MM.1S (cell line): ENCODE results near the gene NRGN.
A peak's percentile ranks its signal among the peaks of the same experiment; 100 is the strongest.

Experiments
- DNase-seq: peaks from one replicate; pipeline ENCODE4 v3.0.0-alpha.2; 2015
- H2AFZ ChIP-seq: fragments of 300-600 bp; sonication (generic); 2 replicates; pipeline ENCODE4 v1.6.0; 2016; ENCODE audit warnings: antibody characterized with exemption, low read length
- H3F3A ChIP-seq: fragments of 300-600 bp; sonication (generic); 2 replicates; pipeline ENCODE4 v1.6.1; 2016; ENCODE audit warnings: mild to moderate bottlenecking, antibody characterized with exemption, low read length, moderate library complexity, mixed read lengths; ENCODE audit not compliant: insufficient read depth
- H3K27ac ChIP-seq: fragments of 300-600 bp; sonication (generic); 2 replicates; pipeline ENCODE4 v1.5.1; 2016; ENCODE audit warnings: mild to moderate bottlenecking, low read length
- H3K27me3 ChIP-seq: fragments of 300-600 bp; sonication (generic); replicated peaks from 2 replicates; pipeline ENCODE4 v1.6.0; 2016; ENCODE audit warnings: low read length; ENCODE audit not compliant: insufficient read depth
- H3K36me3 ChIP-seq: fragments of 300-600 bp; sonication (generic); replicated peaks from 2 replicates; pipeline ENCODE4 v1.6.1; 2016; ENCODE audit warnings: mild to moderate bottlenecking, low read length, mixed read lengths; ENCODE audit not compliant: insufficient read depth
- H3K4me1 ChIP-seq: fragments of 300-600 bp; sonication (generic); 2 replicates; pipeline ENCODE4 v1.6.1; 2016; ENCODE audit warnings: low read length, mixed read lengths
- H3K4me2 ChIP-seq: fragments of 300-600 bp; sonication (generic); 2 replicates; pipeline ENCODE4 v1.6.0; 2016; ENCODE audit warnings: low read depth, low read length
- H3K4me3 ChIP-seq: fragments of 300-600 bp; sonication (generic); 2 replicates; pipeline ENCODE4 v1.5.1; 2016; ENCODE audit warnings: low read length, mixed read lengths
- H3K79me2 ChIP-seq: fragments of 300-600 bp; sonication (generic); 2 replicates; pipeline ENCODE4 v1.6.1; 2016; ENCODE audit warnings: mixed run types, low read length, mixed read lengths
- H3K9ac ChIP-seq: fragments of 300-600 bp; sonication (generic); 2 replicates; pipeline ENCODE4 v1.6.1; 2016; ENCODE audit warnings: low read length, mixed read lengths
- H3K9me2 ChIP-seq: fragments of 300-600 bp; sonication (generic); replicated peaks from 2 replicates; pipeline ENCODE4 v1.6.1; 2016; ENCODE audit warnings: mild to moderate bottlenecking, low read length, mixed read lengths; ENCODE audit not compliant: insufficient read depth
- H3K9me3 ChIP-seq: fragments of 300-600 bp; sonication (generic); replicated peaks from 2 replicates; pipeline ENCODE4 v1.6.1; 2016; ENCODE audit warnings: mild to moderate bottlenecking, low read length, mixed read lengths; ENCODE audit not compliant: insufficient read depth
- H4K20me1 ChIP-seq: fragments of 300-600 bp; sonication (generic); 2 replicates; pipeline ENCODE4 v1.6.1; 2016; ENCODE audit warnings: mild to moderate bottlenecking, low read length, moderate library complexity, mixed read lengths; ENCODE audit not compliant: insufficient read depth
- CTCF ChIP-seq: fragments of 300-600 bp; sonication (generic); IDR thresholded peaks from 2 replicates; pipeline ENCODE4 v1.5.1; 2016; ENCODE audit warnings: antibody characterized with exemption, low read length, mixed read lengths
- EZH2 ChIP-seq: fragments of 300-600 bp; sonication (generic); optimal IDR thresholded peaks from 2 replicates; pipeline ENCODE3; 2017; ENCODE audit warnings: low read depth, mild to moderate bottlenecking, antibody characterized with exemption, low read length, mixed read lengths
- EZH2phosphoT487 ChIP-seq: fragments of 300-600 bp; sonication (generic); IDR thresholded peaks from 2 replicates; pipeline ENCODE4 v1.6.1; 2018; ENCODE audit warnings: antibody characterized with exemption, low read length

Gene NRGN

GRCh38 chr11:124736736-124737135 is 3.0 kb upstream of the NRGN start:
- Histone ChIP-seq H3K4me2 (no peak overlapping the region), H3K9ac (no peak overlapping the region), H3K27me3 (no peaks in the 10 kb centered on the region)

DNA sequence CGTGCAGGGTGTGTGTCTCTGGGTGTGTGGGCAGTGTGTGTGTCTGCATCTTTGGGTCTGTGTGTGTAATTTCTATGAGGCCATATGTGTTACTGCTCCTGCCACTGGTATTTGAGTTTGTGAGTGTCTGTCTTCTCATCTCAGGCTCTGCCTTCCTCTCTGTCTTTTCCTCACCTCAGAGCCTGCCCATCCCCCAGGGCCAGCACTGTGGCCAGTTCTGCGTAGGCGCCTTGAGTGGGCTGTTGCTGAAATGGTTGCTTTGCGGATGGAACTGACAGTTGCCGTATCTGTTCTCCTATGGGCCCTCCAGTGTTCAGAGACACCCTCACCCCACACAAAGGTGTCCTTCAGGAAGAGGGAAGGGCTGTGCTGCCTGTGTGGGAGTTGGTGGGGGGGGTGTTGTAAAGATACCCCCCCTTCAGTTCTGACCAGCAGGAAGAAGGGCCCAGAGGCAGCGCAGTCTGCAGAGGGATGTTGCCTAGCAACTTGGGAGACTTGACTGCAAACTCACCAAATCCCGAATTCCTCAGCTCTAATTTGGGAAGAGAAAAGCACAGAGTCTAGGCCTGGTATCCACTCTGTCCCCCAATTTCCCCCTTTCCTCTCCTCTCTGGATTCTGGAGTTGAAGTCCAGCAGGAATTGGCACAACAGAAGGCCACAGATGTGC is 2.0 kb upstream of the NRGN start:
- no peaks in the 10 kb centered on the region for H3K9me3 ChIP-seq
- H3K4me2 ChIP-seq, result no peak overlapping the region
- no peaks in the 10 kb centered on the region for H4K20me1 ChIP-seq
- no peak overlapping the region for H3K4me3 ChIP-seq
- no peaks in the 10 kb centered on the region for H3K36me3 ChIP-seq
- H3K27me3 ChIP-seq, result no peaks in the 10 kb centered on the region
- H2AFZ ChIP-seq, result no peak overlapping the region
- peaks cover 9% of the 10 kb centered on the region; the same call in 1 of the 2 replicates for H3K4me1 ChIP-seq
- no peak for DNase-seq
- H3K9ac ChIP-seq, result no peak overlapping the region
- TF ChIP-seq EZH2 (no peak), CTCF (no peak), EZH2phosphoT487 (no peak)
- H3K79me2 ChIP-seq, result no peaks in the 10 kb centered on the region
- H3K9me2 ChIP-seq, result no peaks in the 10 kb centered on the region
- H3F3A ChIP-seq, result no peaks in the 10 kb centered on the region
- no peak overlapping the region for H3K27ac ChIP-seq

More at GRCh38 chr11:124736736-124737135, 3.0 kb upstream of the NRGN start:
- Histone ChIP-seq H3F3A (no peaks in the 10 kb centered on the region), H2AFZ (no peak overlapping the region; the same call in 1 of the 2 replicates), H3K4me3 (no peak overlapping the region), H3K79me2 (no peaks in the 10 kb centered on the region), H3K9me2 (no peaks in the 10 kb centered on the region), H3K9me3 (no peaks in the 10 kb centered on the region), H4K20me1 (no peaks in the 10 kb centered on the region), H3K27ac (no peak overlapping the region), H3K4me1 (peaks cover 9% of the 10 kb centered on the region; the same call in 1 of the 2 replicates), H3K36me3 (no peaks in the 10 kb centered on the region)
- TF ChIP-seq EZH2 (no peak), EZH2phosphoT487 (no peak), CTCF (no peak)
- DNase-seq, result no peak

GRCh38 chr11:124738713-124739478 is 846 bp upstream of the NRGN start:
- H3K9ac ChIP-seq, result peak overlapping the region; percentile 41; the same call in 1 of the 2 replicates
- no peaks in the 10 kb centered on the region for H3K36me3 ChIP-seq
- no peaks in the 10 kb centered on the region for H3F3A ChIP-seq
- H4K20me1 ChIP-seq, result no peaks in the 10 kb centered on the region
- no peaks in the 10 kb centered on the region for H3K9me2 ChIP-seq
- peak overlapping the region; percentile 99 for H3K4me2 ChIP-seq
- H3K27ac ChIP-seq, result no peak overlapping the region
- H3K4me1 ChIP-seq, result peaks cover 9% of the 10 kb centered on the region; the same call in 1 of the 2 replicates
- H3K27me3 ChIP-seq, result no peaks in the 10 kb centered on the region
- TF ChIP-seq EZH2, result no peak
- TF ChIP-seq CTCF, result no peak
- no peak for TF ChIP-seq EZH2phosphoT487
- DNase-seq, result no peak
- peak overlapping the region; percentile 90 for H2AFZ ChIP-seq
- peak overlapping the region; percentile 59 for H3K4me3 ChIP-seq
- no peaks in the 10 kb centered on the region for H3K9me3 ChIP-seq
- no peaks in the 10 kb centered on the region for H3K79me2 ChIP-seq
